Fibroblast of lung (primary cell): Measurements from ENCODE around the gene ARHGAP45. TPM values are rescaled to one million over a fixed set of nuclear protein-coding genes. Genes with fewer than 3 reads are reported as not detected.

Experiments
- DNase-seq, 2 donors: peaks; one replicate each; pipeline versions ENCODE4 v3.0.0 to v3.0.0-alpha.2; 2010; ENCODE audit warnings: low read depth in 2 of 2
- H2AFZ ChIP-seq: 2 replicates; pipeline ENCODE4 v1.5.1; 2012; ENCODE audit warnings: low read length, control low read depth, inconsistent platforms
- H3K27ac ChIP-seq: 2 replicates; pipeline ENCODE4 v1.5.1; 2011; ENCODE audit warnings: low read length, control low read depth; ENCODE audit not compliant: insufficient read depth
- H3K27me3 ChIP-seq: 2 replicates; pipeline ENCODE4 v1.5.1; 2011; ENCODE audit warnings: mild to moderate bottlenecking, low read length; ENCODE audit not compliant: control insufficient read depth, insufficient read depth
- H3K36me3 ChIP-seq: 2 replicates; pipeline ENCODE4 v1.5.1; 2011; ENCODE audit warnings: low read length; ENCODE audit not compliant: control insufficient read depth, insufficient read depth
- H3K4me1 ChIP-seq: 2 replicates; pipeline ENCODE4 v1.5.1; 2011; ENCODE audit warnings: low read length; ENCODE audit not compliant: control insufficient read depth, insufficient read depth; ENCODE audit errors: extremely low read depth
- H3K4me2 ChIP-seq: 2 replicates; pipeline ENCODE4 v1.5.1; 2011; ENCODE audit warnings: low read length, control low read depth; ENCODE audit not compliant: insufficient read depth; ENCODE audit errors: extremely low read depth
- H3K4me3 ChIP-seq, 4 experiments: fragments of 200-600 bp in 1 of 4; sonication (generic) in 1 of 4; replicated peaks in 1 of 4; 2 replicates each; pipeline ENCODE4 v1.5.1; 2011 to 2016; ENCODE audit warnings: low read length in 4 of 4, low read depth in 3 of 4, mild to moderate bottlenecking in 3 of 4, control low read depth in 2 of 4, inconsistent platforms in 1 of 4, mixed read lengths in 1 of 4; ENCODE audit not compliant: insufficient read depth in 1 of 4; ENCODE audit errors: control extremely low read depth in 1 of 4
- H3K79me2 ChIP-seq: 2 replicates; pipeline ENCODE4 v1.5.1; 2012; ENCODE audit warnings: mild to moderate bottlenecking, low read length, inconsistent platforms; ENCODE audit not compliant: control insufficient read depth, insufficient read depth
- H3K9ac ChIP-seq: 2 replicates; pipeline ENCODE4 v1.5.1; 2011; ENCODE audit warnings: mild to moderate bottlenecking, low read length, control low read depth; ENCODE audit not compliant: insufficient read depth
- H3K9me3 ChIP-seq: 2 replicates; pipeline ENCODE4 v1.5.1; 2012; ENCODE audit warnings: low read depth, low read length; ENCODE audit not compliant: control insufficient read depth, insufficient read depth
- H4K20me1 ChIP-seq: 2 replicates; pipeline ENCODE4 v1.5.1; 2011; ENCODE audit warnings: low read length; ENCODE audit not compliant: control insufficient read depth, insufficient read depth; ENCODE audit errors: extremely low read depth
- CTCF ChIP-seq, 2 donors: IDR thresholded peaks in 1 of 2; conservative IDR thresholded peaks in 1 of 2; 1 replicate in 1 of 2; 2 replicates in 1 of 2; pipeline ENCODE4 v1.5.1; 2011 to 2012; ENCODE audit warnings: low read length in 2 of 2, control low read depth in 1 of 2, inconsistent platforms in 1 of 2, low read depth in 1 of 2, mild to moderate bottlenecking in 1 of 2
- EZH2 ChIP-seq: IDR thresholded peaks from 2 replicates; pipeline ENCODE4 v1.5.1; 2012; ENCODE audit warnings: low read length, control low read depth, mild to moderate bottlenecking; ENCODE audit errors: missing control alignments
- polyA plus RNA-seq, 2 donors: library from polyadenylated mRNA; depleted of rRNA in 1 of 2; stranded (reverse) in 1 of 2; unstranded in 1 of 2; fragments of >200 nt; gene quantifications; 2 replicates each; pipeline ENCODE4 v1.2.1, GENCODE V29; 2011 to 2012; ENCODE audit warnings: missing spikeins in 1 of 2
- total RNA-seq: library from RNA; depleted of rRNA; stranded (reverse); fragments of >200 nt; gene quantifications from 2 replicates; pipeline ENCODE4 v1.2.1, GENCODE V29; 2014

ARHGAP45 gene
- total and polyA plus RNA-seq, 2 donors (not counting 1 experiment from before 2014, with no cell fraction given): 0.42 to 1.8 TPM

GRCh38 chr19:1072371-1073015, 5.5 kb downstream of the ARHGAP45 start:
- peaks cover 18% of the 10 kb centered on the region for H3K27me3 ChIP-seq
- no peak for DNase-seq
- no peak overlapping the region for H3K4me2 ChIP-seq
- H3K9me3 ChIP-seq: no peaks in the 10 kb centered on the region
- no peaks in the 10 kb centered on the region for H3K79me2 ChIP-seq
- H3K36me3 ChIP-seq: no peaks in the 10 kb centered on the region
- TF ChIP-seq EZH2 (no peak), CTCF (conservative IDR thresholded peaks at IDR 0.05 in 1 of 2, IDR thresholded peaks at IDR 0.05 in 1 of 2; ENCODE audit: low read depth in 1 of 2, low read length in 2 of 2) (no peak)
- no peaks in the 10 kb centered on the region for H4K20me1 ChIP-seq
- peaks cover 2% of the 10 kb centered on the region for H3K4me1 ChIP-seq
- H3K4me3 ChIP-seq: no peak overlapping the region
- H3K9ac ChIP-seq: no peak overlapping the region
- H3K27ac ChIP-seq: no peak overlapping the region
- no peak overlapping the region for H2AFZ ChIP-seq

- no peak for DNase-seq
- peaks cover 2% of the 10 kb centered on the region for H3K4me1 ChIP-seq
These were observed 6.3 kb downstream of the ARHGAP45 start for GRCh38 chr19:1073063-1073955.

More at GRCh38 chr19:1073063-1073955, 6.3 kb downstream of the ARHGAP45 start:
- Histone ChIP-seq H3K9me3 (no peaks in the 10 kb centered on the region), H3K36me3 (no peaks in the 10 kb centered on the region), H3K79me2 (no peaks in the 10 kb centered on the region), H3K4me2 (no peak overlapping the region), H3K27me3 (peaks cover 16% of the 10 kb centered on the region), H4K20me1 (no peaks in the 10 kb centered on the region), H3K4me3 (no peak overlapping the region), H2AFZ (no peak overlapping the region), H3K27ac (no peak overlapping the region), H3K9ac (no peak overlapping the region)
- TF ChIP-seq CTCF (conservative IDR thresholded peaks at IDR 0.05 in 1 of 2, IDR thresholded peaks at IDR 0.05 in 1 of 2; ENCODE audit: low read depth in 1 of 2, low read length in 2 of 2): no peak
- no peak for TF ChIP-seq EZH2
